ENCODE measurements around the gene CCL8.
"Not testable (repeated sequence)": the region's sequence is repeated elsewhere in the genome, so short reads cannot be mapped to it uniquely, and the experiment has no call there.

CCL8 gene

DNA sequence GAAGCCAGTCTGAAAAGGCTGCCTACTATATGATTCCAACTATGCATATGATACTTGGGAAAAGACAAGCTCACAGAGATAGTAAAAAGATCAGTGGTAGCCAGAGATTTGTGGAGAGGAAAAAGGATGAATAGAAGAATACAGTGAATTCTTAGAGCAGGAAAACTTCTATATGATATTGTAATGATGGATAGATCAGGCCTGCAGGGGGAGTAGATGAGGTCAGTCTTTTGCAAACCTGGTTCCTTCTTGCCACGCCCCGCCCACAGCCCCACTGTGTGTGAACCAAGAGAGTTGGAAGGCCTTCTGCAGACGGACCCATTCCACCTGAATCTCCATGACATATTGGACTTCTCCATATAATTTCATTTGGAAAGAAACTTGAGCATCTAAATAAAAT, 761 bp upstream of the CCL8 start:
- DNase-seq, result no peak

DNA sequence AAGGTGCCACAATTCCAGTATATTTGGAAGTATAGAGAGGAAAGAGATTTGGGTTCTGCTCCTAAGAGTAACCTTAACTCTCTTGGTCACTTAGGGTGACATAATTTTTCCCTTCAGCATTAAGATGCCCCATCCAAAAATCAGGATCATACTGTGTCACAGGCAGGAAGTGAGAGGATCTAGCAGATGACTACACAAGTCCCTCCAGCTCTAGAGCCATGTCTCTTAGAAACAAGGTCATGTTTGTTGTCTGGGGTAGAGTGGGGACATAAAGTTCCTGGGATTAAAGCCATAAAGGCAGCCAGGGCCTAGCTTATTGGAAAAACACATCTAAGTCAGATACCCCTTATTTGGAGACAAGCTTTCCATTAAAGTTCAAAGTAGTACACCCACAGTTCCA, 2.7 kb downstream of the CCL8 start:
- no peak for DNase-seq

- not testable (repeated sequence) for DNase-seq
These were observed 8.3 kb downstream of the CCL8 start for GRCh38 chr17:34327580-34327979.

GRCh38 chr17:34337701-34338100, 18.5 kb downstream of the CCL8 start:
- DNase-seq, result no peak

DNA sequence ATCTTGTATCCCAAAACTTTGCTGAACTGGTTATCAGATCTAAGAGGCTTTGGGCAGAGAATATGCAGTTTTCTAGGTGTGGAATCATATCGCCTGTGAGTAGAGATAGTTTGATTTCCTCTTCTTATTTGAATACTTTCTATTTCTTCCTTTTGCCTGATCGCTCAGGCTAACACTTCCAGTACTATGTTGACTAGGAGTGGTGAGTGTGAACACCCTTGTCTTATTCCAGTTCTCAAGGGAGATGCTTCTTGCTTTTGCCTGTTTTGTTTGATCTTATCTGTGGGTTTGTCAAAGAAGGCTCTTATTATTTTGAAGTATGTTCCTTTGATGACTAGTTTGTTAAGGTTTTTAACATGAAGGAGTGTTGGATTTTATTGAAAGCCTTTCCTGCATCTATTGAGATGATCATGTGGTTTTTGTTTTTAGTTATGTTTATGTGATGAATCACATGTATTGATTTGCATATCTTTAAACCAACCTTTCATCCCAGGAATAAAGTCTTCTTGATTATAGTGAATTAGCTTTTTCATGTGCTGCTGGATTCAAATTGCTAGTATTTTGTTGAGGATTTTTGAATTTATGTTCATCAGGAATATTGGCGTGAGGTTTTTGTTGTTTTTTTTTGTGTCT, 20.0 kb downstream of the CCL8 start:
- DNase-seq, result no peak

- no peak for DNase-seq
These were observed 22.7 kb downstream of the CCL8 start for GRCh38 chr17:34341916-34342315.

GRCh38 chr17:34347063-34347462, 27.8 kb downstream of the CCL8 start:
- no peak for DNase-seq

- DNase-seq, result no peak
These were observed 30.5 kb downstream of the CCL8 start for GRCh38 chr17:34349751-34350150.

- DNase-seq, result no peak
These were observed 31.9 kb downstream of the CCL8 start for GRCh38 chr17:34351096-34351495.

GRCh38 chr17:34352191-34352590, 33.0 kb downstream of the CCL8 start:
- no peak for DNase-seq

DNA sequence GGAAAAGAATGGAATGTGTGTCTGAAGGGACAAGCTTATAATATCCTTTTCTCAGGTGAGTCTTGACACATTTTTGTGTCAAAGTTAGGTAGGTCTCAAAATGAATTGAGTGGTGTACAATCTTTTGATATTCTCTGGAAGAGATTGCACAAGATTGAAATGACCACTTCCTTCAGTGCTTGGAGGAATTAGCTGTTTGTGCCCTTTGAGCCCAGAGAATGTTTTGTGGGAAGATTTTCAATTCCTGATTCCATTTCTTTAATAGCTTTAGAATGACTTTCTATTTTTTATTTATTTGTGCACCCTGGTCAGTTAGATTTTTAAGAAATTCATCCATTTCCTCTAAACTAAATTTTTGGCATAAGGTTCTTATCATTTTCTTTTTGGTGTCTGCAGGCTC, 35.4 kb downstream of the CCL8 start:
- DNase-seq, result no peak

DNA sequence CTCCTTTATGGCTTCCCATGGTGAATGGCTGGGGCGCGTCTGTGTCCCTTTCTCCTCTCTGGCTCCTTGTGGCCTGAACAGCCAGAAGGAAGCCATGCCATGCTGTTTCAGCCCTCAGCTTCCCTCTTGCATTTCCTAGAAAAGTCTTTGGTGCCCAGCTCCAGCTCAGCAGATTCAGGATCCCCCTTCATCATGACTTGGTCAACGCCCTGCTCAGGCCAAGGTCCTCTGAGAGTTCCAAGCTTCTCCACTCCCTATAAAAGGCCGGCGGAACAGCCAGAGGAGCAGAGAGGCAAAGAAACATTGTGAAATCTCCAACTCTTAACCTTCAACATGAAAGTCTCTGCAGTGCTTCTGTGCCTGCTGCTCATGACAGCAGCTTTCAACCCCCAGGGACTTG, 37.0 kb downstream of the CCL8 start, which contains the start of gene CCL13:
TSS of gene CCL13 (plus strand) at position 287 of the 400 bp plus-strand sequence. CDS start at position 334, 47 bp downstream.
- DNase-seq, result no peak

DNA sequence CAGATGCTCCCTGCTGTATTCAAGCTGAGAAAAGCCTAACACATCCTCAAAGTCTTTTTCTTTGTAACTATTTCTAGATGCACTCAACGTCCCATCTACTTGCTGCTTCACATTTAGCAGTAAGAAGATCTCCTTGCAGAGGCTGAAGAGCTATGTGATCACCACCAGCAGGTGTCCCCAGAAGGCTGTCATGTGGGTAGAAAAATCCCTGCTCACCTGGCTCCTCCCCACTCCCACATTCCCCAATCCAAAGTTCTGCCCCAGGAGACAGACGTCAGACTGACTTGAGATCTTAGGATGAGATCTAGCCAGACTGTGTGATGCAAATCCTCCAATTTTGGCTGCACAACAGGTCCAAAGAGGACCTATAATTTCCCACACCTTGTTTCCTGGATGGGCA, 38.2 kb downstream of the CCL8 start:
- no peak for DNase-seq

DNA sequence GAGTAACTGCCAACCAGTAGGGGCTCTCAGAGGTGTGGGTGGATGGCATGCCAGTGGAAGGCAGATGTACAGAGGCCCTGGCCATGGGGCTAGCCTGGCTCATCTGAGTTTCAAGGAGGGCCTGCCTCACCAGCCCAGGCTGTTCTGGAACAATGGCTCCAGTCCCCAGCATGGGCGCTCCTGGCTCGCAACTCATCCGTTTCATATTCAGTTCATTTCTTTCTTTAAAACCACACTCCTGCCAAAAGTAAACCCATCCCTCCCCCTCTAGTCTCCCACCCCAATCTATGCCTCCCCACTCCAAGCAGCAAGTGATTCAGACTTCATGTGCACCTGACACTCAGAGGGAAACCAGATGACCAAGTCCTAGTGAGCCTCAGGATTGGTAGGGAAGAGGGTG, 39.4 kb downstream of the CCL8 start:
- no peak for DNase-seq

- no peak for DNase-seq
These were observed 41.5 kb downstream of the CCL8 start for GRCh38 chr17:34360601-34361270.

GRCh38 chr17:34361478-34362061, 42.3 kb downstream of the CCL8 start:
- peak; percentile 63 for DNase-seq

DNA sequence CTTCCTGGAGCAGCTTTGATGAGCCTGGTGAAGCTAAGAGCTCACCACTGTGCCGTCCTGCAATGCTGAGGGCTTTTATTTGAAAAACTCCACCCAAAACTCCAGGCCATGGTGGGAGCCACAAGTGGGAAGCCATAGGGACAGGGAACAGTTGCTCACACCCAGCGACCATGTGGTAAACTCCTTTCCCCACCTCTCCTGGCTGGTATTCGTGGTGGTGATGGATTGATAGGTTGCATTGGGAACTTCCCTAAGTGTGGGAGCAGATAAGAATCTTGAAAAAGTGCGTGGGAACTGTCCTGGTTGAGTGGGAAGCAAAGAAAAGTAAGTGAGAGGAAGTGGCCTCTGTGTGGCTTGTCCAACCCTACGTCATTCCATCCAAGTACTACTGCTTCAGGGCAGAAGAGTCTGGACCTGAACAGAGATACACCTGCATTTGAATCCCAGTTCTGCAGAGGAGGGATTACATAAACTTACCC, 44.0 kb downstream of the CCL8 start, which contains the start of gene CCL1:
TSS of gene CCL1 (minus strand) at position 51 of the 479 bp plus-strand sequence. CDS start 72 bp downstream, outside the sequence.
- no peak for DNase-seq

DNA sequence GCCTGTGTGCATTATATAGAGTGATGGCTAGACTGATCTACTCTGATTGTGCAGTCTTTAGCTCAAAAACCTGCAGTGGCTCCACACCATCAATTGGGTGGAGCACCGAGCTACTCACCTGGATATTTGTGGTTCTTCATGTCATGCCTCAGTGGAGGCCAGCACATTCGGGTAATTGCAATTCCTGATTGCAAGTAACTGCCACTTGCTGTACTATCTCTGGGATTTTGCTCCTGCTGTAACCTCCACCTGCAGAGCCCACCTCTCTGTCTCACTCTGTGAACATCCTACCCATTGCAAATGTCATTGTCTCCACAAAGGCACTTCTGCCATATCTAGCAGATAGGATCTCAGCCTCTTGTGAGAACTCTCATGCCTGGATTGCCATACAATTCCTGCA, 45.5 kb downstream of the CCL8 start:
- no peak for DNase-seq

DNA sequence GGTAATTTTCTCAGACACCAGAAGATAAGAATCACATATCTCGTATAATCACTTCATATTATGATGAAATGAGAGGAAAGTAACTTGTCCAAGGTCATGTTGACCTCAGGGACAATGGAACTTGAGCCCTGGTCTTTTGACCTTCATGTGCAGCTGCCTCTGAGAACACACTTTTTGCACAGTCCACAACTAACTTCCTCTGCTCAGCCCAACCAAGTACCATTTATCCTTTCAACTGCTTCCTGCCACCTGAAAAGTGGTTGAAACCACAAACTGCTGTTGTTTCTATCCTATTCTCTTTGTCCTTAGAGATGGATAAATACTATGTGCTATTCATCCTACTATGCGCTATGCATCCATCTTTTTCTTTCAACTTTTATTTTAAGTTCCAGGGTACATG, 46.1 kb downstream of the CCL8 start:
- DNase-seq, result no peak

- DNase-seq, result no peak
These were observed 46.8 kb downstream of the CCL8 start for GRCh38 chr17:34366010-34366409.

DNA sequence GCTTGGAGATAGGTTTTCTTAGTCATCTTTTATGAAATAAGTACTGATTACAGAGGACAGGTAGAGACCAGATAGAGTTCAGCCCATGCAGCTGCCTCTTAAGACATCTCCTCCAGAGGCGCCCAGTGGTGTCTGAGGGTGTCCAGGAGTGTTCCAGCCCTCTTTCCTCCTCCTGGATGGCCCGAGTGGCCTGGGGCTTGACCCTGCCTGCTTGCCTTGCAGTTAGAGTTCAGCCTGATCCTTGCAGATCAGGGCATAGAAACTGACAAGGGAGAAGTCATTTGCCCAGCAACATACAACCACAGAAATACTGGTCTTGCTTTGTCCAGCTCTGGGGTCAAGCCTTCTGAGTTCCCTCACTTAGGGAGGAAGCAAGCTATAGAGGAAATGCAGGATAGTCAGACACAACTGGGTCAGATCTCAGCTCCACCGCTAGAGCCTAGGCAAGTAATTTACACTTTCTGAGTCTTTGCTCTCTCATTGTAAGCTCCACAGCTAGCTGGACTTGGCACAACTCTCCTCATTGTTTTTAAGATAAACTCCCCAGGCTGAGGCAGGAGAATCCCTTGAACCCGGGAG, 47.4 kb downstream of the CCL8 start:
- DNase-seq, result no peak

- no peak for DNase-seq
These were observed 48.4 kb downstream of the CCL8 start for GRCh38 chr17:34367486-34368195.

Data from activated naive CD4-positive, alpha-beta T cell treated with anti-CD3 and anti-CD28 coated beads, Interleukin-2, amount 50 U/mL, for 16 hours (primary cell).